Measurements from ENCODE around the gene CDCP1.
"Not testable (repeated sequence)": the region's sequence is repeated elsewhere in the genome, so short reads cannot be mapped to it uniquely, and the experiment has no call there.

Gene CDCP1

DNA sequence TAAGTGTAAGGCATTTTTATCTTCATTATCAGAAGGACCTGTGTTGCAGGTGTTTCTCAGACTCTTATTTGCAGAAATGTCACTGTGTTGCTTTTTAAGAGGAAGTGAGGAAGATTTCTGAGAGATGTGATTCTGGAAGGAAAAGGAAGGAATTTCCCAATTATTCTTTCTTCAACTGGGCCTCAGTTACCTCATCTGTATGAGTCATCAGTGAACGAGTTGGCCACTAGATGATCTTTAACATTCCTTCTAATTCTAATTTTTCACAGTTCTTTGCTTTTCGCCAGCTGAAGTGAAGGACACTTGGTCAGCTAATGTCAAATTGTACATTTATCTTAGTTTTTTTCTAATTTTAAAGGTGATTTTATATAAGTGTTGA lies 91.2 kb downstream of the CDCP1 start:
- in situ Hi-C loops (cut with MboI; ENCODE audit: low pct_unique_long_range_greater_than_20kb, low sequenced_read_pairs, unreplicated experiment): no loop called here
- DNase-seq (ENCODE audit: low spot score): no peak
- TF ChIP-seq CTCF (IDR thresholded peaks at IDR 0.05; ENCODE audit: extremely low read depth, insufficient read depth, missing control alignments): no peak

GRCh38 chr3:45054196-45054857 lies 91.9 kb downstream of the CDCP1 start:
- no peak for TF ChIP-seq CTCF (IDR thresholded peaks at IDR 0.05; ENCODE audit: extremely low read depth, insufficient read depth, missing control alignments)
- in situ Hi-C loops (cut with MboI; ENCODE audit: low pct_unique_long_range_greater_than_20kb, low sequenced_read_pairs, unreplicated experiment): no loop called here
- no peak for DNase-seq (ENCODE audit: low spot score)

- in situ Hi-C loops (cut with MboI; ENCODE audit: low pct_unique_long_range_greater_than_20kb, low sequenced_read_pairs, unreplicated experiment); DNase-seq (ENCODE audit: low spot score): not testable (repeated sequence)
Observed at GRCh38 chr3:45053805-45054195, 92.4 kb downstream of the CDCP1 start.

GRCh38 chr3:45051685-45052084 lies 94.5 kb downstream of the CDCP1 start:
- in situ Hi-C loops (cut with MboI; ENCODE audit: low pct_unique_long_range_greater_than_20kb, low sequenced_read_pairs, unreplicated experiment): no loop called here
- DNase-seq (ENCODE audit: low spot score): no peak
- no peak for TF ChIP-seq CTCF (IDR thresholded peaks at IDR 0.05; ENCODE audit: extremely low read depth, insufficient read depth, missing control alignments)

DNA sequence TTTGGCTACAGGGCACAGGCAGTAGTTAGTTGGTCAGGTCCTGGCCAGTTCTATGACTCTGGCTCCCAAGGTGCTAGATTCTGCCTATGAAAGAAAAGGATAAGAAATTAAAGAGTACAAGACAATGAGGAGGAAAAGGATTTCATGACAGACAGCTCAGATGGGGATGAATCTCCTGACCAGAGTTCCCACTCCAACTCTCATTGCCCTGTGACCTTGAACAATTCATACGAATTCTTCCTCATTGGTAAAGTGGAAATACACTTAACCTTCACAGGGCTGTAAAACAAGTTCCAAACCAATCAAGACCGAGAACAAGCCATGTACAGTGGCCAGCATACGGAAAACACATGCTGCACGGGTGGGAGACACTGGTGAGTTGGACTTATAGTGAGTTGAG lies 96.4 kb downstream of the CDCP1 start:
- TF ChIP-seq CTCF (IDR thresholded peaks at IDR 0.05; ENCODE audit: extremely low read depth, insufficient read depth, missing control alignments): no peak
- DNase-seq (ENCODE audit: low spot score): no peak
- in situ Hi-C loops (cut with MboI; ENCODE audit: low pct_unique_long_range_greater_than_20kb, low sequenced_read_pairs, unreplicated experiment): loop anchor here (10.0 to 25.0 kb wide), 3 partner anchors 155 to 612 kb away; no protein-coding TSS in a partner anchor

DNA sequence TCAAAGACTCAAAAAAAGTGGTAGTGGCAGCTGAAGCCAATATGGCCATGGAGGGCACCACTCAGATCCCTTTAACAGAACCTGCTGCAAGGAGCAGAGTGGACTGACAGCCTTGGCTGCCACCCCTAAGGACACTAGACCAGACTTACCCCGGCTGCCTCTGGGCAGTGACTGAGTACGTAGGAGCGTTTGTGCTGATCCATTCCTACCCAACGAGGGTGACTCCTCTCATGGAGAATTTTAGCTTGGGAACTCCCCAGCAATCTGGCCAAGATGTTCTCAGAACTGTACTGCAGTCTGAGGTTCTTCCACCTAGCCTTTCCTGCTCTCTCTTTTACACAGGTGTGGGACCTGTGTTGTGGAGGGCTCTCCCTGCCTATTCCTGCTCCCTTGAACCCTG lies 97.9 kb downstream of the CDCP1 start:
- TF ChIP-seq CTCF (IDR thresholded peaks at IDR 0.05; ENCODE audit: extremely low read depth, insufficient read depth, missing control alignments): no peak
- no peak for DNase-seq (ENCODE audit: low spot score)
- in situ Hi-C loops (cut with MboI; ENCODE audit: low pct_unique_long_range_greater_than_20kb, low sequenced_read_pairs, unreplicated experiment): loop anchor here (10.0 to 25.0 kb wide), 3 partner anchors 157 to 614 kb away; no protein-coding TSS in a partner anchor

DNA sequence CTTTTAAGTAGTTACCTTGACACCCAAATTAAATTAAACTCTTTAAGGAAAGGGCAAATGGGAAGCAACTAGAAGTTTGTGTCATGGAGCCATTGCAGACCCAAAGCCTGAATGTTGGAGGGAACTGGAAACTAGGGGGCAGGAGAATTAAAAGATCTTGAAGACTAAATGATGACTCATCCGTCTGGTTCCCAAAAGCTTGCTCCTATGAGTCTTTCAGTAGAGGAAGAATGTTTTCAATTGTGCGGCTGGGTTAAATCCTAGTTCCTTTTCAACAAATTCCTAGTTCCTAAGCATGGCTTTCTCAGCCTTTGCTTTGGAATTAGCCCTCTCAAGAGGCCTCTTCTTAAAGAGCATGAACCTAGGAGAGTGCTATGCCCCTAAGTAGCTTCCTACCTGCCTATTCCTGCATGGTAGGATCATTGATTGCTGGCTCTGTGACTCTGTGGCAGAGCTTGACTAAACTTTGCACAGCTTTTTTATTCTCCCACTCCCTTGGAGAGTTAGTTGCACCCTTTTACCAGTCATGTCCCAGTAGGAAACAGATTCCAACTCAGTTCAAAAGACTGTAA lies 102.4 kb downstream of the CDCP1 start:
- in situ Hi-C loops (cut with MboI; ENCODE audit: low pct_unique_long_range_greater_than_20kb, low sequenced_read_pairs, unreplicated experiment): loop anchor here (10.0 to 25.0 kb wide), 3 partner anchors 161 to 618 kb away; no protein-coding TSS in a partner anchor

More for the DNA sequence above, 102.4 kb downstream of the CDCP1 start:
- DNase-seq (ENCODE audit: low spot score): no peak
- no peak for TF ChIP-seq CTCF (IDR thresholded peaks at IDR 0.05; ENCODE audit: extremely low read depth, insufficient read depth, missing control alignments)

Measured in GM13977 (cell line).